GM08714 (cell line): Measurements from ENCODE around the gene TMEM141.
"Not testable (repeated sequence)": the region's sequence is repeated elsewhere in the genome, so short reads cannot be mapped to it uniquely, and the experiment has no call there.

ENCODE experiments used
- H3K4me3 ChIP-seq: fragments of 200-500 bp; sonication (Bioruptor generic); 2 replicates; pipeline ENCODE4 v1.5.1; 2014; ENCODE audit warnings: mild to moderate bottlenecking, low read length, inconsistent platforms
- ZNF274 ChIP-seq: IDR thresholded peaks from 2 replicates; pipeline ENCODE4 v1.6.1; 2012; ENCODE audit warnings: mild to moderate bottlenecking, low read depth, low read length

The TMEM141 gene

GRCh38 chr9:136792321-136793085, 1.4 kb downstream of the TMEM141 start:
- H3K4me3 ChIP-seq, result no peak overlapping the region
- no peak for TF ChIP-seq ZNF274

GRCh38 chr9:136793086-136793946, 2.2 kb downstream of the TMEM141 start:
- no peak overlapping the region for H3K4me3 ChIP-seq
- no peak for TF ChIP-seq ZNF274

DNA sequence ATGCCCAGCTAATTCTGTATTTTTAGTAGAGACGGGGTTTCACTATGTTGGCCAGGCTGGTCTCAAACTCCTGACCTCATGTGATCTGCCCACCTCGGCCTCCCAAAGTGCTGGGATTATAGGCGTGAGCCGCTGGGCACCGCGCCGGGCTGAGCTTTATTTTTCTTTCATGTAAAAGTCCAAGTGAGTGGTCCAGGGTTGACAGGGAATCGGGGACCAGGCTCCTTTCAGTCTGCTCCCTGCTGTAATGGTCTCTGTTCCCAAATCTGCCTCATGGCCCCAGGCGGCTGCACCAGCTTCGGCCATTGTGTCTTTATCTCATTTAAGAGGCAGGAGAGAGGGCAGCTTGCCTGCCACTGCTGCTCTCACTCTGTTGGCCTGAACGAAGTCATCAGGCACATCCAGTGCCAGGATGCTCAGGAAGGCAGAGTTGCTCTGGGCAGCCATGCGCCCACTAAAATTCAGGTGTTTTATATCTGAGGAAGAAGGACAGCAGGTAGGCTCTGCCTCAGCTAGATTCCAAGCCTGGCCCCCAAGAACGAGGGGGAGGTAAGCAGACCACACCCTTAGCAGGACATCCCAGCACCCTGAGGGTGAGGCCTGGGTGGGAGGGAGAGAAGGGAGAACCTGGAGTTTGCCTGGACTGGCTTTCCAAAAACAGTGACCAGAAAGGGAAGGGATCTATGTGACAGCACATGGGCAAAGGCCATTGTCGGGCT, 3.3 kb downstream of the TMEM141 start:
- no peak for TF ChIP-seq ZNF274
- no peak overlapping the region for H3K4me3 ChIP-seq

DNA sequence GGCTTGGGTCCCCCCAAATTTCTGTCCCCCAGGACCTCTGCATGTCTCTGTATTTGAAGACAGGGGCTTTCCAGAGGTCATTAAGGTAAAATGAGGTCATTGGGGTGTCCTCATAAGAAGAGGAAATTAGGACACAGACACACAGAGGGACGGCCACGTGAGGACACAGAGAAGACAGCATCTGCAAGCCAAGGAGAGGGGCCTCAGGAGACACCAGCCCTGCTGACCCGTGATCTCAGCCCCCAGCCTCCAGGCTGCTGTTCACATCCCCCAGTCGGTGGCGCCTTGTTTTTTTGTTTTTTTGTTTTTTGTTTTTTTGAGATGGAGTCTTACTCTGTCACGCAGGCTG, 3.8 kb downstream of the TMEM141 start:
- no peak for TF ChIP-seq ZNF274
- no peak overlapping the region for H3K4me3 ChIP-seq

DNA sequence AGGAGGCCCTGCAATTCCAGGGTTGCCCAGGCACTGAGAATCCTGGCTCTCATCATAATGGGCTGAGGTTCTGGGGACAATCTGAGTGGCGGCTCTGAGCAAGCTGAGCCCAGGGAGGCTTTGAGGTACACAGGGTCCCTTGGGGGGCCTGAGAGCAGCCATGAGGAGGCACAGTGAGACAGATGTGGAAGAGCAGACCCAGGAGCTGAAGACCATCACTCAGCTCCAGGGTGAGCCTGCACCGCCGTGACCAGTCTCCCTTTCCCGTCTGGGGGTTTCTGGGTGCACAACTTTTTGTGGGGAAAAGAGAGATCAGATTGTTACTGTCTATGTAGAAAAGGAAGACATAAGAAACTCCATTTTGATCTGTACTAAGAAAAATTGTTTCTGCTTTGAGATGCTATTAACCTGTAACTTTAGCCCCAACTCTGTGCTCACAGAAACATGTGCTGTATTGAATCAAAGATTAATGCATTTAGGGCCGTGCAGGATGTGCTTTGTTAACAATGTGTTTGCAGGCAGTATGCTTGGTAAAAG, 5.2 kb downstream of the TMEM141 start, which contains the start of gene CCDC183:
Gene CCDC183 (plus strand): TSS at position 101 of the 537 bp plus-strand sequence. CDS start 60 bp downstream, at position 161.
- no peak for TF ChIP-seq ZNF274
- no peak within 1 kb of the TSS for H3K4me3 ChIP-seq

GRCh38 chr9:136796775-136797347, 5.7 kb downstream of the TMEM141 start:
- H3K4me3 ChIP-seq, result not testable (repeated sequence)

DNA sequence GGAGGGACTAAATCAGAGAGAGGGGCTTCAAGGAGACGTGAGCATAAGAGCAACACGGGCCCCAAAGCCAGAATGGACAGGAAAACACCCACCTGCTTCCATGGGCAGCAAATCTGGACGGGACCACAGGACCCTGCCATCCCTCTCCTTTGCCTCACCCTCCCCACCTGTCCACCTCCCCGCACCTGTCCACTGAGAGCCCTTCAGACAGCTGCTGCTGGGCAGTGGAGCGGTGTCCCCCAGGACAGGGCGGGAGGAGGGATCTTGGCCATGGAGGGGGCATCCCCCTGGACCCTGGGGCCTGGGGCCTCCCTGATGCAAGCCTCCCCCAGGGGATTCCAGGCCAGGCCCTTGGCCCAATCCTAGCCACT, 7.5 kb downstream of the TMEM141 start:
- no peak for TF ChIP-seq ZNF274
- H3K4me3 ChIP-seq, result no peak overlapping the region

DNA sequence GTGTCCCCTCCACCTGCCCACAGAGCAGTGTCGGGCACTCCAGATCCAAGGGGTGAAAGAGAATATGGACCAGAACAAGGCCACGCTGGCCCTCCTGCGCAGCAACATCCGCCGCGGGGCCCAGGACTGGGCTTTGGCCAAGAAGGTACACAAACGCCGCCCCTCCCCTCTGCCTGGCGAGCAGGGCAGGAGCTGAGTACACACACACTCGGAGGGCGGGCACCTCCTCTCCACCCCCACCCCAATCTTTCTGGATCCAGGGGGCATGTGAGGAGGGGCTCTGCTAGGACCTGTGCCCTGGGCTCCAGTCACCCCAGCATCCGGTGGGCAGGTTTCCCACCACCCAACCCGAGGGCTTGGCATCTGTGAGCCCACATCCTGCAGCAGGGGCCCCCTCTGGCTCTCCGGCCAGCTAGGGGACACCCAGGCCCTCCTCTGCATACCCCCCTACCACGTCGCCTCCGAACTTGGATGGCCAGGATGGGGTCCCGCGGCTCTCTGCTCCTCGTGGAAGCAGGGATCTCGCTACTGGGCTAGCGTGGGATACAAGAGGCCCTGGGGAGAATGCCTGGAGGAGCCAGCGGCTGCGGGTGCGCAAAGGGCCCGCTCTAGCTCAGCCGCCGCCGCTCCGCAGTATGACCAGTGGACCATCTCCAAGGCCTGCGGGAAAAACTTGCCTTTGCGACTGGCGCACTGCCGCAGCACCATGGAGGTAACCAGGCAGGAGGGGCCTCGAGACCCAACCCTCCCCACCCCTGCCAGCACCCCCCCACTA, 8.1 kb downstream of the TMEM141 start:
- peak overlapping the region; percentile 34; the same call in 1 of the 2 replicates for H3K4me3 ChIP-seq
- no peak for TF ChIP-seq ZNF274

DNA sequence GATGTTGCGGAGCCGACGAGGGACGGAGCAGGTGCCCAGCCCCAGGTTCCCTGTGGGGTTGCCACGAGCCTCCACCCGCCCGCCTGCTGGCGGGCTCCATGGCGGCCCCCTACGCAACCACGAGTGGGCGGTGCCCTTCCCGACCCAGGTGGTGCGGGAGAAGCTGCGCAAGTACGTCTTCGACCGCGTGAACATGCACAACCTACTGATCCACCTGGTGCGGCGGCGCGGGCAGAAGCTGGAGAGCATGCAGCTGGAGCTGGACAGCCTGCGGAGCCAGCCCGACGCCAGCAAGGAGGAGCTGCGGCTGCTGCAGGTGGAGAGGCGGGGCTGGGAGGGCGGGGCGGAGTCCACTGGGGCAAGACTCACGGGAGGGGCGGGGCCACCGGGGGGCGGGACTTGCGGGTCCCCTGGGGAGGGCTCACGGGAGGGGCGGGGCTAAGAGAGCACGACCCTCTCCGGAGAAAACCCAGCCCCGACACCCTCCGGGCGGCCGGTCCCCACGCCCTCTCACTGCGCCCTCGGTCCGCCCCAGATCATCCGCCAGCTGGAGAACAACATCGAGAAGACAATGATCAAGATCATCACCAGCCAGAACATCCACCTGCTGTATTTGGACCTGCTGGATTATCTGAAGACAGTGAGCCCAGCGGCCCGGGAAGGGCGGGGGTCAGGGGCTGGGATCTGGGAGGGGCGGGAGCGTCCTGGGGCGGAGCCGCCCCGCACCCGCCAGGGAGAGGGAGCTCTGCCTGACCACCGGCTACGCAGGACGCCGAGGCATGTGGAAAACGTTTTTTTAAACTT, 8.9 kb downstream of the TMEM141 start:
- H3K4me3 ChIP-seq, result peak overlapping the region; percentile 34; the same call in 1 of the 2 replicates
- no peak for TF ChIP-seq ZNF274

GRCh38 chr9:136802321-136802720, 11.2 kb downstream of the TMEM141 start:
- TF ChIP-seq ZNF274, result no peak
- no peak overlapping the region for H3K4me3 ChIP-seq

- not testable (repeated sequence) for H3K4me3 ChIP-seq
These were observed 11.9 kb downstream of the TMEM141 start for GRCh38 chr9:136803009-136803550.
